ENCODE measurements around the gene ANKRD55. TPM values are rescaled to one million over a fixed set of nuclear protein-coding genes. Genes with fewer than 3 reads are reported as not detected.
"Not testable (repeated sequence)": the region's sequence is repeated elsewhere in the genome, so short reads cannot be mapped to it uniquely, and the experiment has no call there.

Gene ANKRD55
- total RNA-seq, 2 experiments from 2014 or later: 0.37 to 0.52 TPM

GRCh38 chr5:56161439-56161823, 71.7 kb downstream of the ANKRD55 start:
- DNase-seq (no peak), ATAC-seq (no peak)
- no peaks in the 10 kb centered on the region for H3K27me3 Mint-ChIP-seq (ENCODE audit: low read depth)
- H3K4me3 Mint-ChIP-seq: no peak overlapping the region
- no peak overlapping the region for H3K27ac Mint-ChIP-seq
- POLR2A ChIA-PET: interaction anchor here (0.6 kb wide), 1 partner anchor 1659 kb away, joined by 3 read pairs; no protein-coding TSS in a partner anchor
- CTCF ChIA-PET: no interaction called here
- peaks cover 40% of the 10 kb centered on the region for H3K4me1 Mint-ChIP-seq (ENCODE audit: low read depth)
- no peaks in the 10 kb centered on the region for H3K36me3 Mint-ChIP-seq (ENCODE audit: low read depth)
- H3K9me3 Mint-ChIP-seq (ENCODE audit: insufficient read depth): no peaks in the 10 kb centered on the region

GRCh38 chr5:56160723-56161438, 72.2 kb downstream of the ANKRD55 start:
- no peak for ATAC-seq
- no peak overlapping the region for H3K27ac Mint-ChIP-seq

GRCh38 chr5:56159521-56159947, 73.6 kb downstream of the ANKRD55 start:
- ChIA-PET POLR2A (interaction anchor here (0.7 kb wide), 1 partner anchor 20 kb away, joined by 6 read pairs; no protein-coding TSS in a partner anchor), CTCF (interaction anchor here (1.5 kb wide), 1 partner anchor 41 kb away, joined by 4 read pairs; no protein-coding TSS in a partner anchor)
- H3K4me3 Mint-ChIP-seq: no peak overlapping the region
- H3K36me3 Mint-ChIP-seq (ENCODE audit: low read depth): no peaks in the 10 kb centered on the region
- H3K27me3 Mint-ChIP-seq (ENCODE audit: low read depth): no peaks in the 10 kb centered on the region
- no peak for ATAC-seq
- no peak for DNase-seq
- no peak overlapping the region for H3K27ac Mint-ChIP-seq
- peaks cover 52% of the 10 kb centered on the region for H3K4me1 Mint-ChIP-seq (ENCODE audit: low read depth)
- no peaks in the 10 kb centered on the region for H3K9me3 Mint-ChIP-seq (ENCODE audit: insufficient read depth)

More at GRCh38 chr5:56160723-56161438, 72.2 kb downstream of the ANKRD55 start:
- POLR2A ChIA-PET: interaction anchor here (0.6 kb wide), 1 partner anchor 1660 kb away, joined by 3 read pairs; no protein-coding TSS in a partner anchor
- H3K27me3 Mint-ChIP-seq (ENCODE audit: low read depth): no peaks in the 10 kb centered on the region
- CTCF ChIA-PET: interaction anchor here (0.9 kb wide), 1 partner anchor 39 kb away, joined by 3 read pairs; no protein-coding TSS in a partner anchor
- H3K4me1 Mint-ChIP-seq (ENCODE audit: low read depth): peaks cover 41% of the 10 kb centered on the region
- DNase-seq: peak; percentile 17
- H3K4me3 Mint-ChIP-seq: no peak overlapping the region
- H3K9me3 Mint-ChIP-seq (ENCODE audit: insufficient read depth): no peaks in the 10 kb centered on the region
- H3K36me3 Mint-ChIP-seq (ENCODE audit: low read depth): no peaks in the 10 kb centered on the region

- ChIA-PET CTCF (interaction anchor here (1.5 kb wide), 1 partner anchor 42 kb away, joined by 4 read pairs; no protein-coding TSS in a partner anchor), POLR2A (interaction anchor here (0.7 to 0.9 kb wide), 2 partner anchors 10 to 19 kb away, joined by 4 to 6 read pairs; no protein-coding TSS in a partner anchor)
- H3K9me3 Mint-ChIP-seq (ENCODE audit: insufficient read depth): no peaks in the 10 kb centered on the region
- H3K4me1 Mint-ChIP-seq (ENCODE audit: low read depth): peaks cover 57% of the 10 kb centered on the region
- DNase-seq (peak; percentile 17), ATAC-seq (no peak)
- no peak overlapping the region for H3K4me3 Mint-ChIP-seq
- no peaks in the 10 kb centered on the region for H3K27me3 Mint-ChIP-seq (ENCODE audit: low read depth)
- no peaks in the 10 kb centered on the region for H3K36me3 Mint-ChIP-seq (ENCODE audit: low read depth)
- H3K27ac Mint-ChIP-seq: no peak overlapping the region
These were observed 74.7 kb downstream of the ANKRD55 start for GRCh38 chr5:56158331-56158960.

- ATAC-seq; H3K36me3 Mint-ChIP-seq (ENCODE audit: low read depth); H3K4me3 Mint-ChIP-seq; H3K9me3 Mint-ChIP-seq (ENCODE audit: insufficient read depth); H3K27me3 Mint-ChIP-seq (ENCODE audit: low read depth); POLR2A ChIA-PET; CTCF ChIA-PET: not testable (repeated sequence)
- DNase-seq: peak; percentile 17
- H3K4me1 Mint-ChIP-seq (ENCODE audit: low read depth): peaks cover 68% of the 10 kb centered on the region
- peak overlapping the region; percentile 78 for H3K27ac Mint-ChIP-seq
These were observed 75.9 kb downstream of the ANKRD55 start for GRCh38 chr5:56157191-56157621.

GRCh38 chr5:56156585-56157190, 76.4 kb downstream of the ANKRD55 start:
- H3K4me1 Mint-ChIP-seq (ENCODE audit: low read depth): peaks cover 65% of the 10 kb centered on the region
- peak; percentile 65 for ATAC-seq
- peak overlapping the region; percentile 78 for H3K27ac Mint-ChIP-seq
- peak; percentile 40 for DNase-seq
- CTCF ChIA-PET; H3K4me3 Mint-ChIP-seq; POLR2A ChIA-PET; H3K9me3 Mint-ChIP-seq (ENCODE audit: insufficient read depth); H3K36me3 Mint-ChIP-seq (ENCODE audit: low read depth); H3K27me3 Mint-ChIP-seq (ENCODE audit: low read depth): not testable (repeated sequence)

- ATAC-seq (no peak), DNase-seq (peak; percentile 20)
- ChIA-PET CTCF (interaction anchor here (1.5 kb wide), 1 partner anchor 173 kb away, joined by 4 read pairs; no protein-coding TSS in a partner anchor), POLR2A (no interaction called here)
- no peak overlapping the region for H3K4me3 Mint-ChIP-seq
- peaks cover 59% of the 10 kb centered on the region for H3K4me1 Mint-ChIP-seq (ENCODE audit: low read depth)
- no peaks in the 10 kb centered on the region for H3K9me3 Mint-ChIP-seq (ENCODE audit: insufficient read depth)
- H3K27me3 Mint-ChIP-seq (ENCODE audit: low read depth): no peaks in the 10 kb centered on the region
- no peaks in the 10 kb centered on the region for H3K36me3 Mint-ChIP-seq (ENCODE audit: low read depth)
- H3K27ac Mint-ChIP-seq: peak overlapping the region; percentile 78
These were observed 77.0 kb downstream of the ANKRD55 start for GRCh38 chr5:56155992-56156584.

GRCh38 chr5:56154732-56155484, 78.2 kb downstream of the ANKRD55 start:
- ChIA-PET CTCF (interaction anchor here (0.5 to 1.5 kb wide), 5 partner anchors 10 to 172 kb away, joined by 3 to 4 read pairs (median 3); no protein-coding TSS in a partner anchor), POLR2A (no interaction called here)
- Mint-ChIP-seq H3K4me1 (ENCODE audit: low read depth) (peaks cover 52% of the 10 kb centered on the region), H3K27ac (peak overlapping the region; percentile 37), H3K9me3 (ENCODE audit: insufficient read depth) (no peaks in the 10 kb centered on the region), H3K36me3 (ENCODE audit: low read depth) (no peaks in the 10 kb centered on the region), H3K27me3 (ENCODE audit: low read depth) (no peaks in the 10 kb centered on the region), H3K4me3 (no peak overlapping the region)
- no peak for ATAC-seq
- peak; percentile 30 for DNase-seq

GRCh38 chr5:56152437-56152836, 80.7 kb downstream of the ANKRD55 start:
- no peaks in the 10 kb centered on the region for H3K9me3 Mint-ChIP-seq (ENCODE audit: insufficient read depth)
- H3K4me3 Mint-ChIP-seq: peak overlapping the region; percentile 49
- peak overlapping the region; percentile 82 for H3K27ac Mint-ChIP-seq
- ChIA-PET CTCF (interaction anchor here (0.7 to 1.2 kb wide), 3 partner anchors 49 to 169 kb away, joined by 3 read pairs; no protein-coding TSS in a partner anchor), POLR2A (no interaction called here)
- H3K36me3 Mint-ChIP-seq (ENCODE audit: low read depth): peaks cover 2% of the 10 kb centered on the region
- H3K27me3 Mint-ChIP-seq (ENCODE audit: low read depth): no peaks in the 10 kb centered on the region
- ATAC-seq: peak; percentile 54
- DNase-seq: peak; percentile 29
- H3K4me1 Mint-ChIP-seq (ENCODE audit: low read depth): peaks cover 67% of the 10 kb centered on the region

- H3K27ac Mint-ChIP-seq; H3K36me3 Mint-ChIP-seq (ENCODE audit: low read depth); ATAC-seq; CTCF ChIA-PET; H3K4me3 Mint-ChIP-seq; DNase-seq; H3K27me3 Mint-ChIP-seq (ENCODE audit: low read depth); H3K9me3 Mint-ChIP-seq (ENCODE audit: insufficient read depth): not testable (repeated sequence)
- peaks cover 54% of the 10 kb centered on the region for H3K4me1 Mint-ChIP-seq (ENCODE audit: low read depth)
- POLR2A ChIA-PET: interaction anchor here (0.6 kb wide), 1 partner anchor 91 kb away, joined by 3 read pairs; no protein-coding TSS in a partner anchor
These were observed 82.4 kb downstream of the ANKRD55 start for GRCh38 chr5:56150756-56151155.

Data from activated CD8-positive, alpha-beta T cell treated with anti-CD3 and anti-CD28 coated beads, Interleukin-2, amount 10 ng/mL, durations not matched to agents 7 days and 5 days (primary cell).